GM21825 (cell line): ENCODE results near the gene ZNF263.

Experiments
- ATAC-seq: cut with Tn5 transposase; IDR thresholded peaks from one replicate; pipeline ENCODE4 v1.9.1; 2021; ENCODE audit warnings: mild to moderate bottlenecking, moderate library complexity; ENCODE audit not compliant: unreplicated experiment

ZNF263 gene

GRCh38 chr16:3317315-3317999, 34.2 kb downstream of the ZNF263 start:
- ATAC-seq, result no peak

DNA sequence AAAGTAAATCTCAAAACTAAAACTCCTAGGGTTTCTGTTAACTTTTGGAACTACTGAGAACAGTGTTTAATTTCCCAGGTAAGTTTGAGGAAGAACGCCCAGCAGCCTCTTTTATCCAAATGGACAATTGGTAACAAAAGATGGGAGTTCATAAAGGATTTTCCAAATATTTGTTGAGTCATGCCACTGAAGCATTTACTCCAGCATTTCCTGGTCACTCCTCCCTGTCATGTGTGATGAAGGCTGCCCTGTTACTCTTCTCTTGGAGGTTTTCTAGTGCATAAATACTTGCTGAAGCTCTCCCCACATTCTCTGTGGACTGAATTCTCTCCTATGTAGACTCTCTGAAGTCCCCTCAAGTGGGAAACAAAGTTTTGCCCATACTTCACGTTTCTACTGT, 38.5 kb downstream of the ZNF263 start:
- no peak for ATAC-seq

DNA sequence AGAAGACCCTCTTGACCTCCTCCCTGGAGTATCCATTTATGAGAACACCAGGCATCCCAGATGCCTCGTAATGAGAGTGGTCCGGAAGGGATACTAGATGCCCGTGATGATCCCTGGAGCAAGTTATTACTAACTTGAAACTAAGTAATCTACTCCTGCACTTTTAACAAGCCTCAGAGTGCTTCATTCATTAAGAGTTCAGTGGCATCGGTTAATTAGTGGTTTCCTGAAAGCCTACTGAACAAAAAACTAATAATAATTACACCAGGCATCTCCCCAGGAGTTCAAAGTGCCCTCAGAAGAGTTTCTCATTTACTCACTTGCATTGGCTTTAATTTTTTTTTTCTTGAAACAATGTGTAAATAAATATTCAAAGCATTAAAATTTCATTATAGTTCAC, 44.2 kb downstream of the ZNF263 start:
- ATAC-seq, result no peak

DNA sequence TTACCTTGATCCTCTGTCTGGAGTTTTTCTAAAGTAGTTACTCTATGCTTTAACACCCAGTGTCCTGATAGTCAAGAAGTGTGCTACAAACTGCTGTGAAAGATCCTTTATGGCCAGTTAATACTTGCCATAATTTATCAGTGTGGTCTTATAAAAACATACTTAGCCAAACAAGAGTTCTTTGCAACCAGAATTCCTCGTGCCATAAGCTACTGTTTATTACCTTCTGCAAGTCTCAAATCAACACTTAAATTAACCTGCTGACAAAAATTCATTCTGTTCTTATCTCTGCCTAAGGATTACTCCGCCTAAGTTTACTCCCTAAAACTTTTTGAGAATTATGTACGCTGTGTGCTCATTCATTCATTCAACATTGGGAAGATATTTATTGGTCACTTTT, 44.8 kb downstream of the ZNF263 start:
- ATAC-seq, result no peak

DNA sequence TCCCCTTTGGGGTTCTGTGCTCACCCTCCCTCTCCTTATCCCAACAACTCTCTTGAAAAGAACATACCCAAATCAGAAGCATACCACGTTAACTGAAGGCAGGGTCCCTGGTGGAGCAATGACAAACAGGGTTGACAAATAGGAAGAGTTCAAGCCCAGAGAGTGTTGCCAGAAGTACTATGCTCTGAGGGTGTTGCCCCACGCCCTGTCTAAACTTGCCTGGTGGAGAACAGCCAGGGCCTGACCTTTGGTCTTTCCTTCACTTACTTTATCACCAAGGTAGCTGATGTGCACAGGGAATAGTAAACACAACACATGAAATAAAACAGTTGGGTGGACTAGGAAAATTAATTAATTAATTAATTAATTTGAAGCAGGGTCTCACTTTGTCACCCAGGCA, 45.4 kb downstream of the ZNF263 start:
- ATAC-seq, result no peak
